BE2C (cell line): ENCODE data around the gene TBX4.

Experiments used
- DNase-seq: peaks from one replicate; pipeline ENCODE4 v3.0.0-alpha.2; 2020
- H3K27me3 ChIP-seq: fragments of 250-450 bp; sonication (Bioruptor Pico); 2 replicates; pipeline ENCODE4 v1.5.1; 2020; ENCODE audit warnings: mild to moderate bottlenecking
- H3K36me3 ChIP-seq: fragments of 250-450 bp; sonication (Bioruptor Pico); 2 replicates; pipeline ENCODE4 v1.5.1; 2020; ENCODE audit warnings: mild to moderate bottlenecking
- H3K4me1 ChIP-seq: fragments of 250-450 bp; sonication (Bioruptor Pico); 2 replicates; pipeline ENCODE4 v1.5.1; 2020
- H3K4me3 ChIP-seq: 2 replicates; pipeline ENCODE4 v1.5.1; 2011; ENCODE audit warnings: low read depth, low read length
- H3K9me3 ChIP-seq: fragments of 250-450 bp; sonication (Bioruptor Pico); 2 replicates; pipeline ENCODE4 v1.5.1; 2020
- CTCF ChIP-seq: IDR thresholded peaks from 2 replicates; pipeline ENCODE4 v1.5.1; 2012; ENCODE audit warnings: mild to moderate bottlenecking, low read depth, low read length

TBX4 gene

GRCh38 chr17:61413661-61414126 lies 38.5 kb upstream of the TBX4 start:
- H3K36me3 ChIP-seq = peaks cover 2% of the 10 kb centered on the region
- H3K4me3 ChIP-seq = peak overlapping the region; percentile 85; the same call in 1 of the 2 replicates
- TF ChIP-seq CTCF = no peak
- no peak for DNase-seq
- H3K4me1 ChIP-seq = no peaks in the 10 kb centered on the region; the same call in 1 of the 2 replicates
- H3K27me3 ChIP-seq = no peaks in the 10 kb centered on the region
- no peaks in the 10 kb centered on the region for H3K9me3 ChIP-seq

GRCh38 chr17:61414141-61414935 lies 37.9 kb upstream of the TBX4 start:
- no peaks in the 10 kb centered on the region for H3K27me3 ChIP-seq
- H3K4me3 ChIP-seq = no peak overlapping the region
- no peak for DNase-seq
- no peaks in the 10 kb centered on the region for H3K9me3 ChIP-seq
- no peaks in the 10 kb centered on the region for H3K36me3 ChIP-seq
- no peaks in the 10 kb centered on the region; the same call in 1 of the 2 replicates for H3K4me1 ChIP-seq
- no peak for TF ChIP-seq CTCF

- no peak for DNase-seq
- no peak for TF ChIP-seq CTCF
- H3K27me3 ChIP-seq = no peaks in the 10 kb centered on the region
- no peaks in the 10 kb centered on the region; the same call in 1 of the 2 replicates for H3K4me1 ChIP-seq
- no peak overlapping the region for H3K4me3 ChIP-seq
- H3K9me3 ChIP-seq = no peaks in the 10 kb centered on the region
- no peaks in the 10 kb centered on the region for H3K36me3 ChIP-seq
Measured at GRCh38 chr17:61414936-61415251, 37.3 kb upstream of the TBX4 start.

- Histone ChIP-seq H3K36me3 (no peaks in the 10 kb centered on the region), H3K9me3 (no peaks in the 10 kb centered on the region), H3K27me3 (no peaks in the 10 kb centered on the region), H3K4me3 (no peak overlapping the region), H3K4me1 (no peaks in the 10 kb centered on the region; the same call in 1 of the 2 replicates)
- DNase-seq = no peak
- TF ChIP-seq CTCF = no peak
Measured at GRCh38 chr17:61415374-61416210, 36.6 kb upstream of the TBX4 start.

GRCh38 chr17:61416211-61416539 lies 36.0 kb upstream of the TBX4 start:
- no peaks in the 10 kb centered on the region for H3K27me3 ChIP-seq

More at GRCh38 chr17:61416211-61416539, 36.0 kb upstream of the TBX4 start:
- DNase-seq = no peak
- H3K36me3 ChIP-seq = no peaks in the 10 kb centered on the region
- no peaks in the 10 kb centered on the region; the same call in 1 of the 2 replicates for H3K4me1 ChIP-seq
- no peaks in the 10 kb centered on the region for H3K9me3 ChIP-seq
- no peak for TF ChIP-seq CTCF
- no peak overlapping the region for H3K4me3 ChIP-seq
